ENCODE data around the gene KLF1.

GRCh38 chr19:12866416-12867119 lies 20.4 kb downstream of the KLF1 start:
- TF ChIP-seq CTCF (IDR thresholded peaks at IDR 0.05 in 4 of 5, conservative IDR thresholded peaks at IDR 0.05 in 1 of 5): no peak
- TF ChIP-seq POLR2A (IDR thresholded peaks at IDR 0.05): no peak
